ENCODE data around the gene LYSMD1.

Gene LYSMD1

GRCh38 chr1:151147132-151147503 lies 18.6 kb downstream of the LYSMD1 start:
- peak overlapping the region; percentile 67 to 97 (median 88) for H3K4me3 ChIP-seq
- H3K27me3 ChIP-seq: no peaks in the 10 kb centered on the region
- H3K9me3 ChIP-seq (replicated peaks in 1 of 11): no peaks in the 10 kb centered on the region
- peaks cover 0 to 6% (median 5%) of the 10 kb centered on the region in 11 experiments; a peak in 10 of 22 replicates for H3K36me3 ChIP-seq
- TF ChIP-seq Cebpa-rat (IDR thresholded peaks at IDR 0.05): no peak
- peak overlapping the region; percentile 61 to 91 (median 85) for H3K9ac ChIP-seq
- peaks cover 0 to 42% (median 17%) of the 10 kb centered on the region in 11 experiments; a peak in 10 of 22 replicates for H4K20me1 ChIP-seq
- peak overlapping the region in 10 of 11 experiments; percentile 32 to 83 (median 79); a peak in 20 of 22 replicates for H3K27ac ChIP-seq
- H3K4me1 ChIP-seq: peaks cover 60 to 73% (median 67%) of the 10 kb centered on the region in 10 experiments
- H3K4me2 ChIP-seq: peak overlapping the region; percentile 91 to 99 (median 97)

DNA sequence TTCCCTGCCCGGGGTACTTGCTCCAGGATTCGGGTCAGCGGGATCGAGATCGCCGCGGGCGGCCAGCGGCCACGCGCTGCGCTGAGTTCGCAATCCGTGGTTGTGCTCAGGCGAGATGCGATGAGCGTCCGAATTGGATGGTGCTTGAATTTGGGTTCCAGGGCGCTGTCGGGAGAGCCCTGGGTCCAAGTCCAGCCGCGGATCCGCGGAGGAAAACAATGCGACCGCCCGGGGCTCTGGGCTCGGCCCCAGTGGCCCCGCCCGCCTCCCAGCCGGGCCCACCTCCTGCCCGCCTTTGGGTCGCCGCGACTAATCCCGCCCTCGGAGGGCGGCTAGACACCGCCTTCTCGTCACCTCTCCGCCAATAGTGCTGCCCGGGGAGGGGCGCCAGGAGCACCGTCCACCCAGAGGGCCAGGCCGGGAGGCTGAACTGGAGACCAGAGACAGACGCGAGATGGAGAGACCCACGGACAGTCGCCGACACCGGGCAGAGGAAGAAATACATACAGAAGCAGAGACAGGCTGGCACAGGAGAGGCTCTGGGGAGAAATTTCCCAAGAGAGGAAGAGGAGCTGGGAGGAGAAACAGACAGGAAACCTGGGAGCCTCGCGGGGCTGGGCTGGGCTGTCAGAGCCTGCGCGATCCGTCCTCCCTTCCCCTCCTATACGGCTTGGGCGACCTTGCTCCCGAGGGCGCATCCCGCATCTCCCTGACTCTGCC lies 19.1 kb downstream of the LYSMD1 start, which contains the start of gene SEMA6C:
SEMA6C (minus strand) TSS at position 220 of the 720 bp plus-strand sequence. CDS start 4,010 bp downstream, outside the sequence.
- peak within 1 kb of the TSS in 10 of 11 experiments; percentile 52 to 83 (median 79); a peak in 20 of 22 replicates for H3K27ac ChIP-seq
- TF ChIP-seq Cebpa-rat (IDR thresholded peaks at IDR 0.05): no peak
- H3K9ac ChIP-seq: peak within 1 kb of the TSS; percentile 80 to 91 (median 85)
- H3K4me1 ChIP-seq: peaks cover 60 to 79% (median 73%) of the 10 kb centered on the region in 10 experiments
- H4K20me1 ChIP-seq: peaks cover 0 to 48% (median 17%) of the 10 kb centered on the region in 11 experiments; a peak in 10 of 22 replicates
- H3K27me3 ChIP-seq: no peaks in the 10 kb centered on the region
- H3K4me2 ChIP-seq: peak within 1 kb of the TSS; percentile 91 to 99 (median 97)
- peak within 1 kb of the TSS; percentile 67 to 97 (median 88) for H3K4me3 ChIP-seq
- H3K36me3 ChIP-seq: peaks cover 0 to 12% (median 10%) of the 10 kb centered on the region in 11 experiments; a peak in 13 of 22 replicates
- no peaks in the 10 kb centered on the region for H3K9me3 ChIP-seq (replicated peaks in 1 of 11)

DNA sequence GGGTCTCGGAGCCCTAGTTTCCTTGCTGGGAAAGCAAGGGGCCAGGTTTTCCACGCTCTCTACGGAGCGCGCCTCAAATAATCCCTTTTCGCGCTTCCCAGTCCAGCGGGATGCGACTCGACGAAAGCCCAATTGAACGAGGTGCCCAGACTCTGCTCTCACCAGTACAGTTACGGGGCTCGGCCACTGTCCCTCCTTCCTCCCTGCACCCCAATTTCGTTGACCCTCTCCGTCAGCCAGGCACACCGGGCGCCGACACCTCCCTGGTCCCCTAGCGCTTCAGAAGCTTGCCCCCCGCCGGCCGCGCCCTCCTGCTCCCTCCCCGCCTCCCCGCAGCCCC lies 19.7 kb downstream of the LYSMD1 start:
- Histone ChIP-seq H3K9ac (peak overlapping the region; percentile 80 to 91 (median 85)), H4K20me1 (peaks cover 0 to 53% (median 17%) of the 10 kb centered on the region in 11 experiments; a peak in 10 of 22 replicates), H3K36me3 (peaks cover 0 to 17% (median 15%) of the 10 kb centered on the region in 11 experiments; a peak in 15 of 22 replicates), H3K9me3 (replicated peaks in 1 of 11) (no peaks in the 10 kb centered on the region), H3K4me2 (peak overlapping the region; percentile 91 to 99 (median 97)), H3K27ac (peak overlapping the region in 10 of 11 experiments; percentile 52 to 83 (median 79); a peak in 19 of 22 replicates), H3K4me1 (peaks cover 60 to 82% (median 77%) of the 10 kb centered on the region in 10 experiments), H3K27me3 (no peaks in the 10 kb centered on the region), H3K4me3 (peak overlapping the region; percentile 67 to 97 (median 88))
- TF ChIP-seq Cebpa-rat (IDR thresholded peaks at IDR 0.05): no peak

DNA sequence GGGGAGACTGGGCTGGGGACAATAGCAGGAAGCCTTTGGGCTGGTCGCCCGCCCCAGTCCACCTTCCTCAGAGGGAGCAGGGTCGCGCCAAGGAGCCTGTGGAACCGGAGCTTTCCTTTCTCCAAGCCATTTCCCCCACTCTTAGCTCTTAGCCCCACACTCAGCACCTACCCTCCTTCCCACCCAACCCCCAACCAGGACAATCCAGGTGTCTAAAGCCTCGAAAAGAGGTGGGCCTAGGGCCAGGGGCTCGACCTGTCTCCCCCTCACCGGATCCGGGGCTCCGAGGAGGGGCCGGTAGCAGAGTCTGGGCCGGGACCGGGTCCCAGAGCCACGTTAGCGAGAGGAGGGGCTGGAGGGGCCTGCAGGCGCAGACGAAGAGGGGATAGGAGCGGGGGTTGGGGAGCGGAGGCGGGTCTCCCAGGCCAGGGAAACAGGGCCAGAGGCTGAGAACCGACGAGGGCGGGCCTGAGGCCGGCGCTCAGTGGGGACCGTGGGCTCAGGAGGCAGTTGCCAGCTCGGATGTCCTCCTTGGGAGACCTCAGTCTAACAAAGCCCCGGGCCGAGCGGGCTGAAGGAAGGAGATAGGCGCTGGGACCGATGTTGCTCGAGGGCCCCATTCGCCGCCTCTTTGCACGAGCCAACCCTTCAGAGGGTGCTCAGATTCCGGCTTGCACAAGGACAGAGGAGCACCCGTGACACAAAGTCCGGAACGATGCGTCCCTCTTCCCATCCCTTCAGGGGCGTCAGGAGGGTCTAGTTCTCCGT lies 20.2 kb downstream of the LYSMD1 start:
- H3K4me1 ChIP-seq: peaks cover 60 to 79% (median 77%) of the 10 kb centered on the region in 10 experiments
- H3K4me2 ChIP-seq: peak overlapping the region; percentile 91 to 99 (median 97)
- H4K20me1 ChIP-seq: peaks cover 0 to 56% (median 17%) of the 10 kb centered on the region in 11 experiments; a peak in 10 of 22 replicates
- peak overlapping the region; percentile 67 to 97 (median 88) for H3K4me3 ChIP-seq
- H3K27ac ChIP-seq: peak overlapping the region in 10 of 11 experiments; percentile 52 to 83 (median 79); a peak in 20 of 22 replicates
- peaks cover 0 to 23% (median 19%) of the 10 kb centered on the region in 11 experiments; a peak in 17 of 22 replicates for H3K36me3 ChIP-seq
- H3K9ac ChIP-seq: peak overlapping the region; percentile 80 to 91 (median 85)
- no peaks in the 10 kb centered on the region for H3K27me3 ChIP-seq
- no peak for TF ChIP-seq Cebpa-rat (IDR thresholded peaks at IDR 0.05)
- H3K9me3 ChIP-seq (replicated peaks in 1 of 11): no peaks in the 10 kb centered on the region

DNA sequence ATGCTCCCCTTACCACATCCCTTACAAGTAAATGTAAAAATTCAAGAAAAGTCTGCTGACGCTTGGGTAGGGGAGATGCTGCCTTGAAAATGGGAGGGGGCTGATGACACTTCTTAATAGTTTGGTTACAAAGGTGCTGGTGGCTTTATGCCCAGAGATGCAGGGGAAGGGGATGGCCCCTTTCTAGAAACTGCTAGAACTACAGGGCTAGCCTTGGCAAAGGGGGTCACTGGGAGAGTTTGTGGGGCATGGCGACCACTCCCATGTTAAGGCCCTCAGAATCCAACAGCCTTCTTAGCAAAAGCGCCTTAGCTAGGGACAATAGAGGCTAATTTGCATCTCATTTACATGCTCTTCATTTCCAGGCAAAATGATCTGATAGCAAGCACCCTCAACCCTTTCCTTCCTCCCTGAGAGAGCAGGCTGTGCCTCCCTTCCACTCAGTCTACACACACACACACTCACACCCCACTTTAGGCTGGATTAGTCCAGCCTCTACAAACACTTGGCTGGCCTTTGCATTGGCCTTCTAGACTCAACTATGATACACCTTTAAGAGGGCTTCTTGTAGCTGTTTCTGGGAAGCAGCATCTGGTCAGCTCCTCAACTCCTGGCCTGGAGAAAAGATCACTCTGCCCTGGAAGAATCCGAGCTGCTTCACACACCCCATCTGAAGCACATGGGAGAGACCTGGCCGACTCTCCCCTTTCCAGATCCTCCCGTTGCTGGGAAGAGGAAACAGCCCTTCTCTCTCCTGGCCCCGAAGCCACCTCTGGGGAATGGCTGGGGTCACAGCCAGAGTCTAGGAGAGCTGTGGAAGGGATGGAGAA lies 21.0 kb downstream of the LYSMD1 start:
- H3K27me3 ChIP-seq: no peaks in the 10 kb centered on the region
- H3K36me3 ChIP-seq: peaks cover 2 to 31% (median 27%) of the 10 kb centered on the region in 11 experiments; a peak in 19 of 22 replicates
- H3K4me1 ChIP-seq: peaks cover 59 to 76% (median 70%) of the 10 kb centered on the region in 10 experiments
- peaks cover 0 to 64% (median 24%) of the 10 kb centered on the region in 11 experiments; a peak in 11 of 22 replicates for H4K20me1 ChIP-seq
- peak overlapping the region in 10 of 11 experiments; percentile 52 to 83 (median 79); a peak in 20 of 22 replicates for H3K27ac ChIP-seq
- H3K4me2 ChIP-seq: peak overlapping the region; percentile 91 to 99 (median 97)
- peak overlapping the region; percentile 80 to 91 (median 85) for H3K9ac ChIP-seq
- H3K4me3 ChIP-seq: peak overlapping the region; percentile 67 to 97 (median 88)
- no peaks in the 10 kb centered on the region for H3K9me3 ChIP-seq (replicated peaks in 1 of 11)
- no peak for TF ChIP-seq Cebpa-rat (IDR thresholded peaks at IDR 0.05)

GRCh38 chr1:151143986-151144385 lies 21.7 kb downstream of the LYSMD1 start:
- H3K4me1 ChIP-seq: peaks cover 52 to 69% (median 63%) of the 10 kb centered on the region in 10 experiments
- H3K4me3 ChIP-seq: peak overlapping the region; percentile 67 to 97 (median 88); a peak in 18 of 20 replicates
- H3K9ac ChIP-seq: peak overlapping the region; percentile 80 to 91 (median 85); a peak in 20 of 22 replicates
- no peaks in the 10 kb centered on the region for H3K9me3 ChIP-seq (replicated peaks in 1 of 11)
- H3K36me3 ChIP-seq: peaks cover 9 to 38% (median 34%) of the 10 kb centered on the region in 11 experiments; a peak in 19 of 22 replicates
- H3K27me3 ChIP-seq: no peaks in the 10 kb centered on the region
- peak overlapping the region in 10 of 11 experiments; percentile 2 to 83 (median 79); a peak in 20 of 22 replicates for H3K27ac ChIP-seq
- TF ChIP-seq Cebpa-rat (IDR thresholded peaks at IDR 0.05): no peak
- peak overlapping the region; percentile 91 to 99 (median 97) for H3K4me2 ChIP-seq
- peaks cover 0 to 69% (median 27%) of the 10 kb centered on the region in 11 experiments; a peak in 11 of 22 replicates for H4K20me1 ChIP-seq

GRCh38 chr1:151143057-151143435 lies 22.7 kb downstream of the LYSMD1 start:
- Histone ChIP-seq H4K20me1 (peaks cover 0 to 75% (median 27%) of the 10 kb centered on the region in 11 experiments; a peak in 11 of 22 replicates), H3K4me3 (peak overlapping the region in 8 of 10 experiments; percentile 80 to 97 (median 90); a peak in 15 of 20 replicates), H3K4me2 (peak overlapping the region; percentile 91 to 99 (median 97)), H3K36me3 (peaks cover 14 to 47% (median 44%) of the 10 kb centered on the region in 11 experiments; a peak in 21 of 22 replicates), H3K9me3 (replicated peaks in 1 of 11) (no peaks in the 10 kb centered on the region), H3K9ac (peak overlapping the region; percentile 49 to 91 (median 85); a peak in 19 of 22 replicates), H3K27me3 (no peaks in the 10 kb centered on the region), H3K4me1 (peaks cover 47 to 61% (median 53%) of the 10 kb centered on the region in 10 experiments), H3K27ac (peak overlapping the region in 10 of 11 experiments; percentile 2 to 83 (median 79); a peak in 19 of 22 replicates)
- no peak for TF ChIP-seq Cebpa-rat (IDR thresholded peaks at IDR 0.05)

Measured in BLaER1 treated with 17β-estradiol and CSF1 and Interleukin-3, amounts not matched to agents 10 nM and 100 nM (cell line).